GM12872 (cell line): ENCODE measurements around the gene KCNH4.

Source experiments
- TF ChIP-seq, protein P1 (sequence below): IDR thresholded peaks from 3 replicates; pipeline ENCODE4 v1.5.1; 2011; ENCODE audit warnings: low read depth, mild to moderate bottlenecking, low read length, moderate library complexity; ENCODE audit not compliant: insufficient read depth

Gene KCNH4

DNA sequence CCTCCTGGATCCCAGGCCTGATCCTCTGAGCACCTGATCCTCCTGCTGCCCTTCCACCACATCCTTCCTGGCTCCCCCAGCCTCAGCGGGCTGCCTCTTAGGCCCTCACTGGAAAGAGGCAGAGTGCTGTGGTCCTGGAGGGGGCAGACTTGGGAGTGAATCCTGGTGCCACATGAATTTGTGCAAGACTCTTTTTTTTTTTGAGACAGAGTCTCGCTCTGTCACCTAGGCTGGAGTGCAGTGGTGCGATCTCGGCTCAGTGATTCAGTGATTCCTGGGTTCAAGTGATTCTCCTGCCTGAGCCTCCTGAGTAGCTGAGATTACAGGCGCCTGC is 10.3 kb upstream of the KCNH4 start:
- TF ChIP-seq, protein P1, sequence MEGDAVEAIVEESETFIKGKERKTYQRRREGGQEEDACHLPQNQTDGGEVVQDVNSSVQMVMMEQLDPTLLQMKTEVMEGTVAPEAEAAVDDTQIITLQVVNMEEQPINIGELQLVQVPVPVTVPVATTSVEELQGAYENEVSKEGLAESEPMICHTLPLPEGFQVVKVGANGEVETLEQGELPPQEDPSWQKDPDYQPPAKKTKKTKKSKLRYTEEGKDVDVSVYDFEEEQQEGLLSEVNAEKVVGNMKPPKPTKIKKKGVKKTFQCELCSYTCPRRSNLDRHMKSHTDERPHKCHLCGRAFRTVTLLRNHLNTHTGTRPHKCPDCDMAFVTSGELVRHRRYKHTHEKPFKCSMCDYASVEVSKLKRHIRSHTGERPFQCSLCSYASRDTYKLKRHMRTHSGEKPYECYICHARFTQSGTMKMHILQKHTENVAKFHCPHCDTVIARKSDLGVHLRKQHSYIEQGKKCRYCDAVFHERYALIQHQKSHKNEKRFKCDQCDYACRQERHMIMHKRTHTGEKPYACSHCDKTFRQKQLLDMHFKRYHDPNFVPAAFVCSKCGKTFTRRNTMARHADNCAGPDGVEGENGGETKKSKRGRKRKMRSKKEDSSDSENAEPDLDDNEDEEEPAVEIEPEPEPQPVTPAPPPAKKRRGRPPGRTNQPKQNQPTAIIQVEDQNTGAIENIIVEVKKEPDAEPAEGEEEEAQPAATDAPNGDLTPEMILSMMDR: no peak

DNA sequence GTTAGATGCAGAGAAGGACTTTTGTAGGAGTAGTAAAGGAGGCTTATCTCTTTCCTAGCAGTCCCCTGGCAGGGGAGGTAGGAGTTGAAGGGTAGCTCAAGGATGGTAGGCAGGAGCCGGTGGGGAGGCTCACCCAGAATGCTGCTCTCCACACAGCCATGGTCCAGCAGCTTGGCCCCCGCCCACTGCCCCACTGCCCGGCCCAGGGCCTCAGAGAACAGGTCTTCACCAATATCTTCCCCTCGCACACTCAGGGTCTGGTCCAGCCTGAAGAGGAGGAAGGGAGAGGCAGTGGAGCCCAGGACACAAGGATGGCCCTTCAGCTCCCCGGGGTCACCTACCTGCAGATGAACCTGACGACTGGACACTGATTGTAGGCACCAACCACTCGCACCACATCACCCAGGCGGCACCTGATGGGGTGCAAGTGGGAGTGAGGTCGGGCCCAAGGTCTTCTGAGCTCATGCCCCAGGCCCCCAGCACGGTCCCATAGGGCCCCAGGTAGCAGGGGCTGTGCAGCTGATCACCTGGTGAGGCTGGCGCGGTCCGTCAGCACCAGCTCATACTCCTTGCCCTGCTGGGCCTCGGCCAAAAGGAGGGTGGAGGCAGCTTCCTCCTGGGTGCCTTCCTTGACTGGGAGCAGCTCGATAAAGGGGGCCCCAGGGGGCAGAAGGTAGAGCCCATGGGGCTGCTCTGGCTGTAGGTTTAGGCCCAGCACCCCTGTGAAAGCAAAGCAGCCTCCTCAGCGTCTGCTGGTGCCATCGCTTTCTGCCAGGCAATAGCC is 9.7 kb upstream of the KCNH4 start:
- TF ChIP-seq, protein P1: no peak

DNA sequence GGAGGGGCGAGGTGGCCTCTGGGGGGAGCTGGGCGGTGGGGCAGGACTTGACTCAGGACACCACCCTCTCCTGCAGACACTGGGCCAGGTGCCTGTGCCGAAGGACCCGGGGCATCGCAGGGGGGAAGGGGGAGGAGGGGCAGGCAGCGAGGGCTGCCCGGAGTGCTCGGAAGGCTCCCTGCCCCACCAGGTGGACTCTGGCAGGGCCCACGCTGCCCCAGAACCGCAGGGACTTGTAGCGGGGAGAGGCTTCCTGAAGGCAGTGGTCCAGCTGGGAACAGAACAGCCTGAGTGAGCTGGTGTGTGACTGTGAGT is 8.7 kb upstream of the KCNH4 start:
- TF ChIP-seq, protein P1: no peak

DNA sequence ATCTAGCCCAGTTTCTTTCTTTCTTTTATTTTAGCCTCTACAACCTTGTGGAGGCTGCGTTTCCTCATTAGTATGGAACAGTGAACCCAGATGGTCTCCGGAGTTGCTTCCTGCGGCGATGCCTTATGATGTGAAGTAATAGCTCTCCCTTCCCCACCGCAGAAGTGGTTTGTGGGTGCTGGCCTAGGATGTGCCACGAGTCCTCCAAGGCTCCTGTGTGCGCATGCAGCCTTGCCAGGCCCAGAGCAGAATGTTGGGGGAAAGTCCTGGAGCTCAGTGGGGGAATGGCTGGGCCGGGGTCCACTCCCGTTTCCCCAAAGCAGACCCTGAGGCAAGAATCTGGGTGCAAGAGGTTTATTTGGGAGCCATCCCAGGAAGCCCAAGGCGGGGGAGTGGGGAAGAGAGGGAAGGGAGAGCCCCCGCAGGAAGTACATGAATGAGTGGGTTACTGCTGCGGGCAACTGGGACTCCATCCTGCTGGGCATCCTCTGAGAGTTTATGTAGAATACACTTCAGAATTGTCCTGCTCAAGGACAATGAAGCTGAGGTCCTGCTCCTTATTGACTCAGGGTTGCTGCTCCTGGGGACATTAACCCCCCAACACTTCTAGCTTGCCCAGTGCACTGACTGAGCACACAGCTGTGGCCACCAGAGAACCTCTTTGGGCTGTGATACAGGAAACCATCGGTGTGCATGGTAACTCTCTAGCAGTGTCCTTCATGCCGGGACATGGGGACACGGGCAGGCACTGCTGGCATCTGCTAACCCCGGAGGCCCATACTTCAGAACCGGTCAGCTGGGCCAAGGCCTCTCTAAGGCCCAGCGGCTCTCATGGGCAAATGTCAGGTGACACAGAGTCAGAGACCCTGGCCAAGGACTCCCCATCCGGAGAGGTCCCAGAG is 8.1 kb upstream of the KCNH4 start:
- TF ChIP-seq, protein P1: no peak

DNA sequence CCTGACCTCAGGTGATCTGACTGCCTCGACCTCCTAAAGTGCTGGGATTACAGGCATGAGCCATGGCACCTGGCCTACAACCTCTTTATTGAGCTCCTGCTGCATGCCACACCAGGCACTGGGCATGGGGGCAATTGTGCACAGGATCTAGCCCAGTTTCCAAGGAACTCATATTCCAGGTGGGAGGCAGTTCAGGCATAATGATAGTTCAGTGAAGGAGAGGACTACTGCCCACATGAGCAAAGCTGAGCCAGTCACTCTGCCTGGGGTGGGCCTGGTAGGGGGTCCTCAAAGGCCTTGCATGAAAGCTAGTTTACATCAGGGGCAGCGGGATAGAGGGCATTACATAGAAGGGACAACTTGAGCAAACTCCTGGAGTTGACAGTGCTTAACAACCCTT is 6.9 kb upstream of the KCNH4 start:
- TF ChIP-seq, protein P1: no peak

DNA sequence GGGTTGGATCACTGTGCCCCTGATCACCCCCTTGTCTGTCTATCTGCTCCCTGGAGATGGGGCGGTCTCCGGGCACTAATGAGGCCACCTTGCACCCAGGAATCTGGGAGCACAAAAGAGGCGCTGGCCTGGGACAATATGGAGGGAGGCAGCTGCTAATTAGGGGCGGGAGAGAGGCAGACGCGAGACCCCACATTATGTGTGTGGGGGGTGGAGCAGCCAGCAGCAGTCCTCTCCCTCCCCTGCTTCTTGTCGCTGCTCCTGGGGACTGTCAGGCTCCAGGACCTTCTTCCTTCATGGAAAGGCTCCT is 4.6 kb upstream of the KCNH4 start:
- TF ChIP-seq, protein P1: no peak

DNA sequence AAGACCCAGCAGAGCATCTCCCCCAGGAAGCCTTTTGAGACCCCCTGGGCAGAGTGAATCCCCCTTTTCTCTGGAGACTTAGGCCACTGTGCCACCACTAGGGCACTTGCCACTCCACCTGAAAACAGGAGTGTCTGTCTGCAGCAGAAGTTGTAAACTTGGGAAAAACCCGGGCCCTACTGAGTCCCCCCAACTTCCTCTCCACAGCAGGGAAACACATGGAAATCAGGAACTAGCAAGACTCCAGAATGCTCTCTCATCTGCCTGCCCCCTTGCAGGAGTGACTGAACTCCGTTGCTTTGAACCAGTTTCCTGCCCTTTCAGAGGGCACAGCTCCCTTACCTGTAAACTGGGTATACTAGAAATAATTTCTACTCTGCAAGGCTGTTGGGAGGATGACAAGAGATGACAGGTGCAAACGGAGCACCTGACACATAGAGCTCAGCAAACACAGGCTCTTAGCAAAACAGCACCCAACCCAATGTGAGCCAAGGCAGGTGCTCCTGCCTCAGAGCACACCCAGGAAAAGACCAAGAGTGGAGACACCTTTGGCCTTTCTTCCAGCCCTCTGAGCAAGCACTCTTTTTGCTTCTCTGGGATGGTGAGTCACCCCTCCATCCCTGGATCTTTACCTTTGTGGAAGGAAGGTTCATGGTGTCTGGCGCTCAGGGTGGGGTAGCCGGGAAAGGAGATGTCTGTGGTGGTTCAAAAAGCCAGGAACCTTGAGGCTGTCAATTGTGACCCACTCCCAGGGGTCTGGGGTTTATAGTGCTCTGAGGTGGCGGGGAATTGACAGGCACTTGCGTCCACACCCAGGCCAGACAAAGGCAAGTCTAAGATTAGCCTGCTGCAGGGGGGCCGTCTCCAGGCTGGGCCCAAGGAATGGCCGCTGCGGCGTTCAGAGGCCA is 4.0 kb upstream of the KCNH4 start, which contains the start of gene HCRT:
HCRT (minus strand) TSS at position 740 of the 908 bp plus-strand sequence; CDS start at position 653, 87 bp downstream.
- TF ChIP-seq, protein P1: no peak
